Stimulated activated CD8-positive, alpha-beta memory T cell treated with anti-CD3 and anti-CD28 coated beads, Interleukin-4, amount 100 ng/mL, for 1 hour (primary cell): ENCODE measurements around the gene ADAMTS12.

Source experiments
- DNase-seq, 2 donors: peaks; one replicate each; pipeline ENCODE4 v3.0.0-alpha.2; 2020; ENCODE audit warnings: low read depth in 2 of 2, low spot score in 1 of 2

The ADAMTS12 gene

GRCh38 chr5:33843579-33843978 lies 48.2 kb downstream of the ADAMTS12 start:
- no peak for DNase-seq

GRCh38 chr5:33842456-33842855 lies 49.3 kb downstream of the ADAMTS12 start:
- DNase-seq, result no peak

GRCh38 chr5:33841891-33842290 lies 49.9 kb downstream of the ADAMTS12 start:
- no peak for DNase-seq

GRCh38 chr5:33840927-33841547 lies 50.8 kb downstream of the ADAMTS12 start:
- no peak for DNase-seq

GRCh38 chr5:33837301-33837700 lies 54.5 kb downstream of the ADAMTS12 start:
- no peak for DNase-seq

- DNase-seq, result no peak
Observed at GRCh38 chr5:33834334-33834733, 57.5 kb downstream of the ADAMTS12 start.

- no peak for DNase-seq
Observed at GRCh38 chr5:33833237-33833575, 58.6 kb downstream of the ADAMTS12 start.

- DNase-seq, result no peak
Observed at GRCh38 chr5:33832404-33833236, 59.2 kb downstream of the ADAMTS12 start.

- no peak for DNase-seq
Observed at GRCh38 chr5:33831041-33831440, 60.7 kb downstream of the ADAMTS12 start.

GRCh38 chr5:33829430-33829829 lies 62.4 kb downstream of the ADAMTS12 start:
- no peak for DNase-seq

GRCh38 chr5:33828626-33829308 lies 63.0 kb downstream of the ADAMTS12 start:
- DNase-seq, result no peak

GRCh38 chr5:33827885-33828284 lies 63.9 kb downstream of the ADAMTS12 start:
- no peak for DNase-seq

- no peak for DNase-seq
Observed at GRCh38 chr5:33827018-33827707, 64.6 kb downstream of the ADAMTS12 start.

GRCh38 chr5:33824516-33825195 lies 67.1 kb downstream of the ADAMTS12 start:
- DNase-seq, result no peak

GRCh38 chr5:33817301-33817700 lies 74.5 kb downstream of the ADAMTS12 start:
- no peak for DNase-seq

GRCh38 chr5:33816791-33817190 lies 75.0 kb downstream of the ADAMTS12 start:
- no peak for DNase-seq

- DNase-seq, result no peak
Observed at GRCh38 chr5:33812746-33813145, 79.0 kb downstream of the ADAMTS12 start.

GRCh38 chr5:33810491-33811120 lies 81.2 kb downstream of the ADAMTS12 start:
- DNase-seq, result no peak

GRCh38 chr5:33809936-33810335 lies 81.9 kb downstream of the ADAMTS12 start:
- no peak for DNase-seq

- DNase-seq, result no peak
Observed at GRCh38 chr5:33808699-33809098, 83.1 kb downstream of the ADAMTS12 start.

GRCh38 chr5:33807771-33808170 lies 84.0 kb downstream of the ADAMTS12 start:
- no peak for DNase-seq
